H9 (cell line): Measurements from ENCODE around the gene MPC1. TPM values are rescaled to one million over a fixed set of nuclear protein-coding genes. Genes with fewer than 3 reads are reported as not detected.

ENCODE experiments used
- DNase-seq: peaks from one replicate; pipeline ENCODE4 v3.0.0-alpha.2; 2017
- H2AFZ ChIP-seq: one replicate; pipeline ENCODE4 v1.6.1; 2013; ENCODE audit warnings: mild to moderate bottlenecking, low read length, control low read depth, moderate library complexity
- H2AK5ac ChIP-seq: 2 replicates; pipeline ENCODE4 v1.6.1; 2013; ENCODE audit warnings: low read length, control low read depth, mixed read lengths; ENCODE audit not compliant: insufficient read length
- H2BK120ac ChIP-seq: one replicate; pipeline ENCODE4 v1.6.1; 2013; ENCODE audit warnings: low read depth, mild to moderate bottlenecking, low read length, control low read depth, inconsistent platforms; ENCODE audit not compliant: poor library complexity, severe bottlenecking
- H2BK12ac ChIP-seq: 2 replicates; pipeline ENCODE4 v1.6.1; 2013; ENCODE audit warnings: low read length, control low read depth, mixed read lengths, low read depth; ENCODE audit not compliant: insufficient read length
- H2BK15ac ChIP-seq: 2 replicates; pipeline ENCODE4 v1.6.1; 2013; ENCODE audit warnings: low read depth, low read length, control low read depth
- H2BK20ac ChIP-seq: one replicate; pipeline ENCODE4 v1.6.1; 2013; ENCODE audit warnings: low read depth, mild to moderate bottlenecking, low read length, control low read depth, inconsistent platforms; ENCODE audit not compliant: poor library complexity, severe bottlenecking
- H2BK5ac ChIP-seq: 2 replicates; pipeline ENCODE4 v1.6.1; 2013; ENCODE audit warnings: low read length, control low read depth, mixed read lengths; ENCODE audit not compliant: insufficient read length
- H3K14ac ChIP-seq: 2 replicates; pipeline ENCODE4 v1.6.1; 2013; ENCODE audit warnings: low read length, control low read depth; ENCODE audit not compliant: insufficient read depth
- H3K18ac ChIP-seq: 2 replicates; pipeline ENCODE4 v1.6.1; 2013; ENCODE audit warnings: low read depth, mild to moderate bottlenecking, mixed read lengths, low read length, control low read depth; ENCODE audit not compliant: insufficient read length
- H3K23ac ChIP-seq: 2 replicates; pipeline ENCODE4 v1.6.1; 2013; ENCODE audit warnings: low read length, control low read depth, mixed read lengths, low read depth; ENCODE audit not compliant: insufficient read length
- H3K23me2 ChIP-seq: 2 replicates; pipeline ENCODE4 v1.6.1; 2013; ENCODE audit warnings: low read depth, mild to moderate bottlenecking, mixed read lengths, low read length, control low read depth; ENCODE audit not compliant: insufficient read length, poor library complexity, severe bottlenecking
- H3K27ac ChIP-seq: 2 replicates; pipeline ENCODE4 v1.5.1; 2013; ENCODE audit warnings: low read length, control low read depth, mixed read lengths, low read depth; ENCODE audit not compliant: insufficient read length
- H3K27me3 ChIP-seq: 2 replicates; pipeline ENCODE4 v1.6.1; 2013; ENCODE audit warnings: low read length, control low read depth, inconsistent platforms; ENCODE audit not compliant: insufficient read depth
- H3K4ac ChIP-seq: 2 replicates; pipeline ENCODE4 v1.6.1; 2013; ENCODE audit warnings: low read depth, mild to moderate bottlenecking, control low read depth, inconsistent platforms, low read length, moderate library complexity
- H3K4me1 ChIP-seq: 2 replicates; pipeline ENCODE4 v1.6.1; 2013; ENCODE audit warnings: low read length, control low read depth, inconsistent platforms; ENCODE audit not compliant: insufficient read depth
- H3K4me2 ChIP-seq: 2 replicates; pipeline ENCODE4 v1.6.1; 2013; ENCODE audit warnings: low read length, control low read depth, mixed read lengths; ENCODE audit not compliant: insufficient read length, insufficient read depth
- H3K56ac ChIP-seq: 2 replicates; pipeline ENCODE4 v1.6.1; 2013; ENCODE audit warnings: low read depth, mild to moderate bottlenecking, mixed read lengths, low read length, control low read depth; ENCODE audit not compliant: insufficient read length
- H3K79me1 ChIP-seq: 2 replicates; pipeline ENCODE4 v1.6.1; 2013; ENCODE audit warnings: low read depth, mild to moderate bottlenecking, moderate library complexity, low read length, control low read depth, inconsistent platforms; ENCODE audit not compliant: insufficient read depth, poor library complexity, severe bottlenecking
- H3K79me2 ChIP-seq: 2 replicates; pipeline ENCODE4 v1.6.1; 2013; ENCODE audit warnings: low read length, control low read depth, inconsistent platforms; ENCODE audit not compliant: insufficient read depth
- H3K9ac ChIP-seq: 2 replicates; pipeline ENCODE4 v1.6.1; 2013; ENCODE audit warnings: low read length, control low read depth, mixed read lengths; ENCODE audit not compliant: insufficient read length; ENCODE audit errors: extremely low read depth
- H3K9me3 ChIP-seq: one replicate; pipeline ENCODE4 v1.6.1; 2013; ENCODE audit warnings: low read depth, low read length, inconsistent platforms; ENCODE audit not compliant: control insufficient read depth
- H3T11ph ChIP-seq: one replicate; pipeline ENCODE4 v1.6.1; 2013; ENCODE audit warnings: mild to moderate bottlenecking, low read length, control low read depth, inconsistent platforms
- H4K20me1 ChIP-seq: one replicate; pipeline ENCODE4 v1.6.1; 2013; ENCODE audit not compliant: control insufficient read depth, insufficient read length, insufficient read depth
- H4K5ac ChIP-seq: 2 replicates; pipeline ENCODE4 v1.6.1; 2013; ENCODE audit warnings: low read depth, mild to moderate bottlenecking, mixed read lengths, low read length, control low read depth; ENCODE audit not compliant: insufficient read length
- H4K8ac ChIP-seq: replicated peaks from 2 replicates; pipeline ENCODE4 v1.6.1; 2013; ENCODE audit warnings: low read length, control low read depth, mixed read lengths, low read depth; ENCODE audit not compliant: insufficient read length
- H4K91ac ChIP-seq: 2 replicates; pipeline ENCODE4 v1.6.1; 2013; ENCODE audit warnings: low read depth, mild to moderate bottlenecking, moderate library complexity, mixed read lengths, low read length, control low read depth; ENCODE audit not compliant: insufficient read length
- H3K27ac Mint-ChIP-seq, 3 experiments: 2 replicates in 2 of 3; 3 replicates in 1 of 3; pipeline ENCODE4 v1.8.0; 2020 to 2021; ENCODE audit warnings: mixed read lengths in 3 of 3, mild to moderate bottlenecking in 1 of 3, moderate library complexity in 1 of 3
- H3K27me3 Mint-ChIP-seq: 2 replicates; pipeline ENCODE4 v1.8.0; 2021; ENCODE audit warnings: low read depth, mild to moderate bottlenecking, moderate library complexity, mixed read lengths
- H3K36me3 Mint-ChIP-seq, 3 experiments: 2 replicates in 2 of 3; 3 replicates in 1 of 3; pipeline ENCODE4 v1.8.0; 2020 to 2021; ENCODE audit warnings: low read depth in 3 of 3, mixed read lengths in 3 of 3; ENCODE audit not compliant: insufficient read depth in 1 of 3
- H3K4me1 Mint-ChIP-seq, 2 experiments: 2 replicates each; pipeline ENCODE4 v1.8.0; 2020; ENCODE audit warnings: mixed read lengths in 2 of 2
- H3K4me3 Mint-ChIP-seq, 2 experiments: 2 replicates in 1 of 2; 3 replicates in 1 of 2; pipeline ENCODE4 v1.8.0; 2020 to 2021; ENCODE audit warnings: mild to moderate bottlenecking in 2 of 2, mixed read lengths in 2 of 2, moderate library complexity in 1 of 2
- H3K9me3 Mint-ChIP-seq, 2 experiments: 2 replicates in 1 of 2; 3 replicates in 1 of 2; pipeline ENCODE4 v1.8.0; 2020; ENCODE audit warnings: mild to moderate bottlenecking in 2 of 2, mixed read lengths in 2 of 2, moderate library complexity in 1 of 2
- CTCF ChIP-seq: fragments of 200-600 bp; sonication (generic); conservative IDR thresholded peaks from 3 replicates; pipeline ENCODE4 v1.8.0; 2021; ENCODE audit warnings: antibody characterized with exemption, mild to moderate bottlenecking
- WGBS: extraction: QIAGEN DNeasy Blood & Tissue Kit; methylation state at CpG from one replicate; pipeline ENCODE4 v1.1.7; 2013; ENCODE audit warnings: missing lambda C conversion rate, low lambda C conversion rate, mixed read lengths; ENCODE audit not compliant: insufficient read length; ENCODE audit errors: extremely low coverage; 5-methylcytosine and 5-hydroxymethylcytosine counted together
- total RNA-seq: library from RNA; stranded (reverse); gene quantifications from 2 replicates; pipeline ENCODE4 v1.2.1, GENCODE V29; 2021

Gene MPC1
- total RNA-seq, 1 experiment from 2014 or later = 10.0 TPM

GRCh38 chr6:166341464-166341863 lies 41.3 kb downstream of the MPC1 start:
- peaks cover 1% of the 10 kb centered on the region; the same call in 1 of the 2 replicates for H3K27me3 Mint-ChIP-seq
- H2AFZ ChIP-seq = no peak overlapping the region
- no peaks in the 10 kb centered on the region; a peak in 1 of 5 replicates for H3K9me3 Mint-ChIP-seq
- H3K4ac ChIP-seq = no peak overlapping the region
- WGBS = no CpG with 5 or more reads among the region's 7 CpGs
- no peak overlapping the region for H3K18ac ChIP-seq
- TF ChIP-seq CTCF = no peak
- peaks cover 6 to 20% (median 8%) of the 10 kb centered on the region in 3 experiments for H3K36me3 Mint-ChIP-seq
- H3K4me1 ChIP-seq = peaks cover 5% of the 10 kb centered on the region; the same call in 1 of the 2 replicates
- peak overlapping the region; percentile 97 for H3K4me2 ChIP-seq
- peaks cover 25% of the 10 kb centered on the region for H3K79me1 ChIP-seq
- H4K91ac ChIP-seq = no peak overlapping the region
- peaks cover 10 to 16% of the 10 kb centered on the region in 2 experiments for H3K4me1 Mint-ChIP-seq
- peak overlapping the region; percentile 97 for H3K9ac ChIP-seq
- H3K23ac ChIP-seq = no peak overlapping the region
- no peaks in the 10 kb centered on the region for H3K9me3 ChIP-seq
- peaks cover 8% of the 10 kb centered on the region for H3K23me2 ChIP-seq
- H2BK5ac ChIP-seq = no peak overlapping the region
- peak overlapping the region in 2 of 3 experiments; percentile 88 to 97; a peak in 3 of 7 replicates for H3K27ac Mint-ChIP-seq
- H2AK5ac ChIP-seq = no peak overlapping the region
- H4K8ac ChIP-seq = no peak overlapping the region
- no peak overlapping the region for H4K5ac ChIP-seq
- H3T11ph ChIP-seq = no peak overlapping the region
- no peak overlapping the region for H3K14ac ChIP-seq
- peak overlapping the region; percentile 88 to 95 for H3K4me3 Mint-ChIP-seq
- no peak overlapping the region for H2BK120ac ChIP-seq
- peaks cover 44% of the 10 kb centered on the region for H3K79me2 ChIP-seq
- H2BK15ac ChIP-seq = no peak overlapping the region
- DNase-seq = no peak
- H3K56ac ChIP-seq = no peak overlapping the region
- no peak overlapping the region for H3K27ac ChIP-seq
- H3K27me3 ChIP-seq = no peaks in the 10 kb centered on the region
- no peak overlapping the region for H2BK12ac ChIP-seq
- H2BK20ac ChIP-seq = no peak overlapping the region
- no peaks in the 10 kb centered on the region for H4K20me1 ChIP-seq
